SU-DHL-6 (cell line): ENCODE measurements around the gene CACTIN.

Experiments used
- H2AFZ ChIP-seq: fragments of 200-600 bp; sonication (generic); 2 replicates; pipeline ENCODE4 v1.6.1; 2014; ENCODE audit warnings: low read depth, mild to moderate bottlenecking, moderate library complexity, mixed read lengths, antibody characterized with exemption, low read length; ENCODE audit not compliant: severe bottlenecking
- H3F3A ChIP-seq: fragments of 200-600 bp; shearing (Covaris generic); 2 replicates; pipeline ENCODE4 v1.6.0; 2016; ENCODE audit warnings: antibody characterized with exemption, mild to moderate bottlenecking; ENCODE audit not compliant: insufficient read depth
- H3K27ac ChIP-seq: fragments of 200-600 bp; sonication (generic); 2 replicates; pipeline ENCODE4 v1.5.1; 2016; ENCODE audit warnings: low read depth, mild to moderate bottlenecking, low read length, moderate library complexity, mixed read lengths
- H3K27me3 ChIP-seq: fragments of 200-600 bp; sonication (generic), shearing (Covaris generic); 2 replicates; pipeline ENCODE4 v1.6.0; 2014; ENCODE audit warnings: mild to moderate bottlenecking, low read length
- H3K36me3 ChIP-seq: fragments of 200-600 bp; sonication (generic); 2 replicates; pipeline ENCODE4 v1.6.1; 2014; ENCODE audit warnings: mild to moderate bottlenecking, low read length, mixed read lengths
- H3K4me2 ChIP-seq: fragments of 300-600, 200-600 bp; shearing (Covaris generic), sonication (generic); 2 replicates; pipeline ENCODE4 v1.6.0; 2014; ENCODE audit warnings: low read length, low read depth, mild to moderate bottlenecking; ENCODE audit not compliant: poor library complexity, severe bottlenecking
- H3K4me3 ChIP-seq: fragments of 200-600 bp; sonication (generic); 2 replicates; pipeline ENCODE4 v1.5.1; 2014; ENCODE audit warnings: antibody characterized with exemption, low read length, mild to moderate bottlenecking, mixed read lengths; ENCODE audit not compliant: insufficient read depth, poor library complexity, severe bottlenecking
- H3K79me2 ChIP-seq: fragments of 200-600 bp; sonication (generic); 2 replicates; pipeline ENCODE4 v1.6.1; 2014; ENCODE audit warnings: mild to moderate bottlenecking, low read length, moderate library complexity; ENCODE audit not compliant: insufficient read depth
- H3K9ac ChIP-seq: fragments of 200-600 bp; sonication (generic); 2 replicates; pipeline ENCODE4 v1.7.0; 2014; ENCODE audit warnings: mild to moderate bottlenecking, low read length
- H3K9me2 ChIP-seq: fragments of 200-600 bp; sonication (generic); replicated peaks from 2 replicates; pipeline ENCODE4 v1.6.1; 2014; ENCODE audit warnings: low read length; ENCODE audit not compliant: insufficient read depth
- H3K9me3 ChIP-seq: fragments of 200-600 bp; sonication (generic); 2 replicates; pipeline ENCODE4 v1.6.1; 2014; ENCODE audit warnings: low read length, mixed read lengths; ENCODE audit not compliant: insufficient read depth
- H4K20me1 ChIP-seq: fragments of 200-600 bp; sonication (generic); 2 replicates; pipeline ENCODE4 v1.6.1; 2014; ENCODE audit warnings: low read depth, mild to moderate bottlenecking, antibody characterized with exemption, low read length, moderate library complexity, mixed read lengths
- EZH2phosphoT487 ChIP-seq: fragments of 200-600 bp; sonication (generic), shearing (Covaris generic); conservative IDR thresholded peaks from 2 replicates; pipeline ENCODE4 v1.6.1; 2018; ENCODE audit warnings: mild to moderate bottlenecking, antibody characterized with exemption, low read length, moderate library complexity, mixed read lengths
- TF ChIP-seq, protein P1 (sequence below): fragments of 200-600 bp; sonication (generic); IDR thresholded peaks from one replicate; pipeline ENCODE4 v1.5.1; 2017; ENCODE audit warnings: antibody characterized with exemption, mild to moderate bottlenecking, low read length, moderate library complexity; ENCODE audit not compliant: insufficient read depth, poor library complexity, severe bottlenecking

Gene CACTIN

DNA sequence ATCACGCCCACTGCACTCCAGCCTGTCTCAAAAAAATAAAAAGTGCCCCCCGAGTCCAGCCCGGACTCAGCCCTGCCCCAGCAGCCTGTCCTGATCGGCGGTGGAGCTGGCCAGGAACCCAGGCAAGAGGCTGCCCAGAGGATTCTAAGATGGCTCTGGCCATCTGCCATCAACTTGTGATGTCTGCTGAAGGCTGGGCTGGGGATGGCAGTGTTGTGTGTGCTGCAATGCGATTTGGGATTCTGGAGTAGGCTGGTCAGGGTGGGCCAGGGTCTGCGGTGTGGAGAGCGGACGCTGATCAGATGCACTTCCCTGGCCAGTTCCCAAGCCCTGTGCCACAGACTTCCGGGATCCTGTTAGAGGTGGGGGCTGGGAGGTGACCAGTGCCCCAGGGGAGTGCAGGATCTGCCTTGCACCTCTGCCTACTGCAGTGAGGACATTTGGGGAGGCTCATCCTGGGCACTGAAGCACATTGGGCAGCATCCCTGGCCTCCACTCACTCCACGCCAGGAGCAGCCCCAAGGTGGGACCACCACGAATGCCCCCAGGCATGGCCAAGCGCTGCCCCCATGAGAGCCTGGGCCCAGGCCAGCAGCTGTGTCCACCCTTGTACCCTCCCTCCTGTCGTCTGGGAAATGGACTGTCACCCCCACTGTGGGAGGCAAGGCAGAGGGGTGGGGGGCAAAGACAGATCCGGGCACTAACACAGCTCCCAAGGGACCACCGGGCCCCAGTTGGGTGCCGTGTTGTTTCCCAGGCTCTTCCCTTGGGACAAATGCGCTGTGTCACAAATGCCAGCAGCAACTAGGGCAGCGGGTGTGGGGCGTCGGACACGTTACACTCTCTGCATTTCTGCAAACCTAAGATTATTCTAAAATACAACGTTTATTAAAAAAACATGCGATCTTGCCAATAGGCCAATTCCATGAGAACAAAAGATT lies 16.5 kb downstream of the CACTIN start:
- Histone ChIP-seq H3K79me2 (no peaks in the 10 kb centered on the region), H3K27me3 (no peaks in the 10 kb centered on the region), H3K4me2 (no peak overlapping the region), H4K20me1 (no peaks in the 10 kb centered on the region), H3K9ac (no peak overlapping the region), H3K9me2 (no peaks in the 10 kb centered on the region), H3K27ac (no peak overlapping the region), H3F3A (no peaks in the 10 kb centered on the region), H3K4me3 (no peak overlapping the region), H2AFZ (no peak overlapping the region), H3K9me3 (no peaks in the 10 kb centered on the region), H3K36me3 (no peaks in the 10 kb centered on the region)
- no peak for TF ChIP-seq EZH2phosphoT487

DNA sequence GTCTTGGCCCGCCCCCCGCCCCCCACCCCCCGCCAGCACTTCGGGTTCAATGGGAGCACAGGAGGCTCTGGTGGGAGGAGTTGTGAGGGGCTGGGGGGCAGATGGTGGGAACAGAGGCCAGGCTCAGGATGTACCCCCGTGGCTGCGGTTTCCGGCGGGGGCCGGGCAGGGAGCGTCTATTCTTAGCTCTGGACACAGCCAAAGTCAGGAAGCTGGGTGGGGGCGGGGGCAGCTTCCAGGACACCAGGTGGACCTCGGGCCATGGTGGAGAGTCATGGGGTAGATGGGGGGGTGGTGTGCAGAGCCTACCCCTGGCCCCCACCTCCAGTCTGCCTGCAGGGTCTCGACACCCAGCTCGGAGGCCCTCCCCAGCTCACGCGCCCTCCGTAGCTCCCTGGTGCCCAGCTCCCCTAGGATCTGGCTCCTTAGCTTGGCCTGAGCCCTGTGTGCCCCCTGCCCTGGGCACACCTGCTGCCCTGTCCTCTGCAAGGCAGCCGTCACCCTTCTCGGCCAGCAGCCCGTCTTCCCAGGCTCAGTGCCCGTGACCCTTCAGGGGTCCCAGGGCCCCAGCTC lies 17.8 kb downstream of the CACTIN start:
- no peak overlapping the region for H3K9ac ChIP-seq
- H3K36me3 ChIP-seq: no peaks in the 10 kb centered on the region
- no peaks in the 10 kb centered on the region for H3K27me3 ChIP-seq
- TF ChIP-seq, protein P1, sequence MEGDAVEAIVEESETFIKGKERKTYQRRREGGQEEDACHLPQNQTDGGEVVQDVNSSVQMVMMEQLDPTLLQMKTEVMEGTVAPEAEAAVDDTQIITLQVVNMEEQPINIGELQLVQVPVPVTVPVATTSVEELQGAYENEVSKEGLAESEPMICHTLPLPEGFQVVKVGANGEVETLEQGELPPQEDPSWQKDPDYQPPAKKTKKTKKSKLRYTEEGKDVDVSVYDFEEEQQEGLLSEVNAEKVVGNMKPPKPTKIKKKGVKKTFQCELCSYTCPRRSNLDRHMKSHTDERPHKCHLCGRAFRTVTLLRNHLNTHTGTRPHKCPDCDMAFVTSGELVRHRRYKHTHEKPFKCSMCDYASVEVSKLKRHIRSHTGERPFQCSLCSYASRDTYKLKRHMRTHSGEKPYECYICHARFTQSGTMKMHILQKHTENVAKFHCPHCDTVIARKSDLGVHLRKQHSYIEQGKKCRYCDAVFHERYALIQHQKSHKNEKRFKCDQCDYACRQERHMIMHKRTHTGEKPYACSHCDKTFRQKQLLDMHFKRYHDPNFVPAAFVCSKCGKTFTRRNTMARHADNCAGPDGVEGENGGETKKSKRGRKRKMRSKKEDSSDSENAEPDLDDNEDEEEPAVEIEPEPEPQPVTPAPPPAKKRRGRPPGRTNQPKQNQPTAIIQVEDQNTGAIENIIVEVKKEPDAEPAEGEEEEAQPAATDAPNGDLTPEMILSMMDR: no peak
- TF ChIP-seq EZH2phosphoT487: no peak
- no peaks in the 10 kb centered on the region for H3K79me2 ChIP-seq
- H3K4me3 ChIP-seq: no peak overlapping the region
- H3K9me2 ChIP-seq: no peaks in the 10 kb centered on the region
- H3K27ac ChIP-seq: no peak overlapping the region
- no peak overlapping the region for H3K4me2 ChIP-seq
- H3K9me3 ChIP-seq: no peaks in the 10 kb centered on the region
- H3F3A ChIP-seq: no peaks in the 10 kb centered on the region
- no peaks in the 10 kb centered on the region for H4K20me1 ChIP-seq
- H2AFZ ChIP-seq: no peak overlapping the region

DNA sequence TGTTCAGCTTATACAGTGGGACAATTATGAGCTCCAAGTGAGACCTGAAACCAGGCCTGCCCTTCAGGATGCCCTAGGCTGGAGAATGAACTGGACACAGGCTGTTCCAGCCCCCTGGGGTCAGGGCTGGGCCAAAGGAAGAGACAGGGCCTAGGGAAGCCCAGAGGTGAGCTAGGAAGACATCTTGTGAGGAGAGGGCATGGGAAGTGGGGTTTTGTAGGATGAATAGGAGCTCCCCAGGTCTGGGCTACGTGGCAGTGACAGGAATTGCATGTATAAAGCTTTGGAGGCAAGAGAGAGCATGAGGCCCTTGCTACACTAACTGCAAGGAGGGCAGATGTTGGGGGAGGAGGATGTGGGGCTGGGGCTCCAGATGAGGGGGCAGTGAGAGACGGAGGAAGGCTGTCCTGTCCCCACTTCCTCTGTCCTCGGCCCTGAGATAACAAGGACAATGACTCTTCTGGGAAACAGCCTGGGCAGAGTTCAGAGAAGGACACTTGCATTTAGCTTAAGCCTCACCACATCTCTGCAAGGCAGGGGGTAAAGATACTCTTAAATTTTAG lies 18.4 kb downstream of the CACTIN start:
- no peaks in the 10 kb centered on the region for H3K9me2 ChIP-seq
- no peak overlapping the region for H3K27ac ChIP-seq
- no peaks in the 10 kb centered on the region for H3F3A ChIP-seq
- TF ChIP-seq, protein P1: no peak
- TF ChIP-seq EZH2phosphoT487: no peak
- H4K20me1 ChIP-seq: no peaks in the 10 kb centered on the region
- no peak overlapping the region for H3K4me3 ChIP-seq
- H3K36me3 ChIP-seq: no peaks in the 10 kb centered on the region
- H3K79me2 ChIP-seq: no peaks in the 10 kb centered on the region
- H3K9ac ChIP-seq: no peak overlapping the region
- H3K27me3 ChIP-seq: no peaks in the 10 kb centered on the region
- H3K9me3 ChIP-seq: no peaks in the 10 kb centered on the region
- H3K4me2 ChIP-seq: no peak overlapping the region
- H2AFZ ChIP-seq: no peak overlapping the region
